ENCODE measurements around the gene NALCN. TPM values are rescaled to one million over a fixed set of nuclear protein-coding genes. Genes with fewer than 3 reads are reported as not detected.

Gene NALCN
- total RNA-seq, 3 donors from 2014 or later = 0.10 to 1.4 (median 0.12) TPM

DNA sequence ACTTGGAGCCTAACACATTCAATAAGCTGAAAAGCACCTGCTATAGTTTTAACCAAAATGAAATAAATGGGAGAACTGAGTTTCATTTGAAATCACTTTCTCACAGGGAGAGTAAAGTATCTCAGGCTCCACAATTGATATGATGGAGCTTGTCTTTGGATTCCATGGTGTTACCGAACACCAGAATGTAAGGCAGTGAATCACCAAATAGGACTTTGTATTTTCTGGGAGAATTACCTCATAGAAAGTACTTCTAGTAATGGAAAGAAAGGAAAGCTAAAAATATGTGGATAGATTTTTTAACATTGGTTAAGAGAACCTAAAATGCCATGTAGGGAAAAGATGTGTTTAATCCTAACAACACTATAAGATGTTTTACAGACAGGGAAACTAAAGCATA lies 123.6 kb downstream of the NALCN start:
- DNase-seq (no peak), ATAC-seq (no peak)
- Histone ChIP-seq H3K9me3 (no peaks in the 10 kb centered on the region), H3K4me1 (ENCODE audit: low read depth) (no peaks in the 10 kb centered on the region), H3K36me3 (ENCODE audit: low read depth) (no peaks in the 10 kb centered on the region), H3K4me3 (no peak overlapping the region)
- intact Hi-C loops (cut with DNase I, micrococcal nuclease) = no loop called here
- TF ChIP-seq, protein P1, sequence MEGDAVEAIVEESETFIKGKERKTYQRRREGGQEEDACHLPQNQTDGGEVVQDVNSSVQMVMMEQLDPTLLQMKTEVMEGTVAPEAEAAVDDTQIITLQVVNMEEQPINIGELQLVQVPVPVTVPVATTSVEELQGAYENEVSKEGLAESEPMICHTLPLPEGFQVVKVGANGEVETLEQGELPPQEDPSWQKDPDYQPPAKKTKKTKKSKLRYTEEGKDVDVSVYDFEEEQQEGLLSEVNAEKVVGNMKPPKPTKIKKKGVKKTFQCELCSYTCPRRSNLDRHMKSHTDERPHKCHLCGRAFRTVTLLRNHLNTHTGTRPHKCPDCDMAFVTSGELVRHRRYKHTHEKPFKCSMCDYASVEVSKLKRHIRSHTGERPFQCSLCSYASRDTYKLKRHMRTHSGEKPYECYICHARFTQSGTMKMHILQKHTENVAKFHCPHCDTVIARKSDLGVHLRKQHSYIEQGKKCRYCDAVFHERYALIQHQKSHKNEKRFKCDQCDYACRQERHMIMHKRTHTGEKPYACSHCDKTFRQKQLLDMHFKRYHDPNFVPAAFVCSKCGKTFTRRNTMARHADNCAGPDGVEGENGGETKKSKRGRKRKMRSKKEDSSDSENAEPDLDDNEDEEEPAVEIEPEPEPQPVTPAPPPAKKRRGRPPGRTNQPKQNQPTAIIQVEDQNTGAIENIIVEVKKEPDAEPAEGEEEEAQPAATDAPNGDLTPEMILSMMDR (IDR thresholded peaks at IDR 0.05) = no peak

DNA sequence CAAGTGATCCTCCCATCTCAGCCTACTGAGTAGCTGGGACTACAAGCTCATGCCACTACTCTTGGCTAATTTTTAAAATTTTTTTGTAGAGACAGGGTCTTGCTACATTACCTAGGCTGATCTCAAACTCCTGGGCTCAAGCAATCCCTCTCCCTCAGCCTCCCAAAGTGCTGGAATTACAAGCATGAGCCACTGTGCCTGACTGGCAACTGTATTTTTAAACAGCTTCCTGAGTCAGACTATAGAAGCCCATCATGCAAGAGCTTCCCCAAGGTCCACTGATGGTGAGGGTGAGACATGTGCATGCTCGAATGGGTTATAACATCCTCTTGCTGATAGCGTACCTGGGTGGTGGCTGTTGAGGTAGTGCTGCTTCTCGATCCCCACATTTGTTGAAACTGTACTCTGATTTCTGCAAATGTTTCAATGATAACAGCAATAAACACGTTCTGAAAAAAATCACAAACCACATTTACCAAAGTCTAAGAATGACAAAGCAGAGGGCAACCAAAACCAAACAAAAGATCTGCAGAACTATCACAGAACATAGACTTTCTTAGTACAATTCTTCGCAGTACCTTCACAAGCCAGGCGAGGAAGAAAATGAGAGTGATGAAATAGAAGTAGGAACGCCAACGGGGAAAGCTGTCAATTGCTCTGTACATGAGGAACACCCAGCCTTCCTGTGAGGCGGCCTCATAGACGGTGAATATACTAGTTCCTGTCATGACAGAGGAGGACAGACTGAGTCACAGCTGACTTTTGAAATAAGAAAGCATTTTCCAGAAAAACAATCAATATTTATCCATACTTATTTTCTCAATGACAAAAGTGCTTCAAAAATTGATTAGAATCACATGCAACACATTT lies 124.4 kb downstream of the NALCN start:
- H3K36me3 ChIP-seq (ENCODE audit: low read depth) = no peaks in the 10 kb centered on the region
- no peaks in the 10 kb centered on the region for H3K9me3 ChIP-seq
- DNase-seq (no peak), ATAC-seq (no peak)
- intact Hi-C loops (cut with DNase I, micrococcal nuclease) = no loop called here
- TF ChIP-seq, protein P1 (IDR thresholded peaks at IDR 0.05) = no peak
- no peak overlapping the region for H3K4me3 ChIP-seq
- H3K4me1 ChIP-seq (ENCODE audit: low read depth) = no peaks in the 10 kb centered on the region

DNA sequence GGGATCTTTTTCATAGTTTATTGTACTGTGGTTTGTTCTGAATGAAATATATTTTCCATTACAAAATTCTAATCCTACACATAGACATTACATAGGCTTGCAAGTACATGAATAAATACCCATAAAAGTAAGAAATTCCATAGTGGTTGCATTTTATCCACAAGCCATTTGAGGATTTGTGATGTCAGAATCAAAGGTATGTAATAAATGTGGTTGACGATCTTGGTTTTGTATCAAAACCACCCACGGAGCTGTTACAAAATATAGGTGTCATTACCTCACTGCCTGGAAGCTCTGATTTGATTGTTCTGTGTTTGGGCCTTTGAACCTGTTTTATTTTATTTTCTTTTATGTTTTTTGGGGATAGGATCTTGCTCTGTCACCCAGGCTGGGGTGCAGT lies 125.1 kb downstream of the NALCN start:
- H3K9me3 ChIP-seq = no peaks in the 10 kb centered on the region
- intact Hi-C loops (cut with DNase I, micrococcal nuclease) = no loop called here
- no peak for ATAC-seq

DNA sequence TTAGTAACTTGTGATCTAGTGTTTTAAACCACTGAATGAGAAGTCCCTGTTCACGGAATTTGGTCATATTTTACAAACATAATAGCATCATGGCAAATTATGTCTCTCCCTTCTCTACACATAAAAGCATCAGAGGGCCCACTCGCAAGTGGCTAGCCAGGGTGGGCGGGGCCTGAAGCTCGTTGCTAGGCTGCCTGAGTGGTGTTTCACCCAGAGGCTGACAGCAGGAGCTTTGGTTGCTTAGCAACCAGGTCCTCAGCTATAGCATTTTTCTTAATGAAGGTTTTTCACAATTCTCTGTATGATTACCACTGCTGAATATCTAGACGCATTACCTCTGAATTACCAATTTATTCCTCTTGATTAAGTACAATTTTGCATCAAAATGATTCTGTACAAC lies 126.5 kb downstream of the NALCN start:
- ATAC-seq = no peak
- no peaks in the 10 kb centered on the region for H3K4me1 ChIP-seq (ENCODE audit: low read depth)

More for the DNA sequence above, 125.1 kb downstream of the NALCN start:
- Histone ChIP-seq H3K36me3 (ENCODE audit: low read depth) (no peaks in the 10 kb centered on the region), H3K4me1 (ENCODE audit: low read depth) (no peaks in the 10 kb centered on the region), H3K4me3 (no peak overlapping the region)
- TF ChIP-seq, protein P1 (IDR thresholded peaks at IDR 0.05) = no peak
- no peak for DNase-seq

DNA sequence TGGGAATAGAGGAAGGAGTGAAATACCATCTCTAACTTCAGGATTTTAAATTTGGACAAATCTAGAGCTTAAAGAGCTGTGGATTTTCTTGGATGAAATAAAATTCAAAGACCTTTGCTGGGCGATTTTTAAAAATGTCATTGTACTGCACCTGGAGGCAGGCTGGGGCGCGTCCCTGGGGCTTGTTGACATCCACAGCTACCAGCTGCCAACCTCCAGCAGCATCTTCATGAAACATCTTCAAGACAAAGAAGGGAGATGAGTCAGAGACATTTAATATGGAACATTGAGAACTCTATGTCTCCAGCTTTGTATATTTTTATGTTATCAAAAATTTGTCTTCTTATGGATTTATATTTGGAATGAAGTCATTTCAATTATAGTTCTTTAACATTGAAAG lies 132.5 kb downstream of the NALCN start:
- H3K9me3 ChIP-seq = no peaks in the 10 kb centered on the region
- TF ChIP-seq, protein P1 (IDR thresholded peaks at IDR 0.05) = no peak
- ATAC-seq = no peak

More for the DNA sequence above, 126.5 kb downstream of the NALCN start:
- no peak overlapping the region for H3K4me3 ChIP-seq
- H3K36me3 ChIP-seq (ENCODE audit: low read depth) = no peaks in the 10 kb centered on the region
- intact Hi-C loops (cut with DNase I, micrococcal nuclease) = no loop called here
- H3K9me3 ChIP-seq = no peaks in the 10 kb centered on the region
- TF ChIP-seq, protein P1 (IDR thresholded peaks at IDR 0.05) = no peak
- no peak for DNase-seq

More for the DNA sequence above, 132.5 kb downstream of the NALCN start:
- H3K36me3 ChIP-seq (ENCODE audit: low read depth) = no peaks in the 10 kb centered on the region
- H3K4me1 ChIP-seq (ENCODE audit: low read depth) = no peaks in the 10 kb centered on the region
- no peak for DNase-seq
- H3K4me3 ChIP-seq = no peak overlapping the region
- intact Hi-C loops (cut with DNase I, micrococcal nuclease) = no loop called here
